GM20000 (cell line): Measurements from ENCODE around the gene CGB1.

Experiments used
- DNase-seq: peaks from one replicate; pipeline ENCODE4 v3.0.0; 2012; ENCODE audit warnings: low spot score
- TF ChIP-seq, protein P1 (sequence below): IDR thresholded peaks from 2 replicates; pipeline ENCODE4 v1.5.1; 2012; ENCODE audit warnings: mild to moderate bottlenecking, control low read depth; ENCODE audit errors: extremely low read depth, missing control alignments

The CGB1 gene

DNA sequence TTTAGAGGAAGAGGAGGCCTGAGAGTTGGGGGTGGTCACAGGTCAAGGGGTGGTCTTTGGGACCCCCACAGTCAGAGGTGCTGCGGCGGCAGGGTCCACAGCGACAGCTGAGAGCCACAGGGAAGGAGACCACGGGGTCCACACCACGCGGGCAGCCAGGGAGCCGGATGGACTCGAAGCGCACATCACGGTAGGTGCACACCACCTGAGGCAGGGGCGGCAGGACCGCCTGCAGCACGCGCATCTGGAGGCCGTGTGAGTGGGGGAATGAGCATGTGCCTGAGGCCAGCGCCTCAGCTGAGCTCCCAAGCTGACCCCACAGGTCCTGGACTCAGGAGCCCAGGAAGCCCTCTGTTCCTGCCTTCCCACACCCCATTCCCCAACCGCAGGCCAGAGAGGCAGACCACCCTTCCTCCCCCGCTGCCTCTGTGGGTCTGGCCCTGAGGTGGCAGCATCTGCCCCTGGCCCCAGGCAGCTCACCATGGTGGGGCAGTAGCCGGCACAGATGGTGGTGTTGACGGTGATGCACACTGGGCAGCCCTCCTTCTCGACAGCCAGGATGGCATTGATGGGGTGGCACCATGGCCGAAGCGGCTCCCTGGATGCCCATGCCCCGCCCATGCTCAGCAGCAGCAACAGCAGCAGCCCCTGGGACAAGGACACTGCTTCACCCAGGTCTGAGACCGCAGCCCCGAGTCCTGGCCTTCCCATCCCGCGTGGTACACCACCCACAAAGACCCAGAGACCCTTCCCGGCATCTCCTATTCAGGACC is 20.4 kb downstream of the CGB1 start:
- TF ChIP-seq, protein P1, sequence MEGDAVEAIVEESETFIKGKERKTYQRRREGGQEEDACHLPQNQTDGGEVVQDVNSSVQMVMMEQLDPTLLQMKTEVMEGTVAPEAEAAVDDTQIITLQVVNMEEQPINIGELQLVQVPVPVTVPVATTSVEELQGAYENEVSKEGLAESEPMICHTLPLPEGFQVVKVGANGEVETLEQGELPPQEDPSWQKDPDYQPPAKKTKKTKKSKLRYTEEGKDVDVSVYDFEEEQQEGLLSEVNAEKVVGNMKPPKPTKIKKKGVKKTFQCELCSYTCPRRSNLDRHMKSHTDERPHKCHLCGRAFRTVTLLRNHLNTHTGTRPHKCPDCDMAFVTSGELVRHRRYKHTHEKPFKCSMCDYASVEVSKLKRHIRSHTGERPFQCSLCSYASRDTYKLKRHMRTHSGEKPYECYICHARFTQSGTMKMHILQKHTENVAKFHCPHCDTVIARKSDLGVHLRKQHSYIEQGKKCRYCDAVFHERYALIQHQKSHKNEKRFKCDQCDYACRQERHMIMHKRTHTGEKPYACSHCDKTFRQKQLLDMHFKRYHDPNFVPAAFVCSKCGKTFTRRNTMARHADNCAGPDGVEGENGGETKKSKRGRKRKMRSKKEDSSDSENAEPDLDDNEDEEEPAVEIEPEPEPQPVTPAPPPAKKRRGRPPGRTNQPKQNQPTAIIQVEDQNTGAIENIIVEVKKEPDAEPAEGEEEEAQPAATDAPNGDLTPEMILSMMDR, result no peak
- DNase-seq, result no peak

DNA sequence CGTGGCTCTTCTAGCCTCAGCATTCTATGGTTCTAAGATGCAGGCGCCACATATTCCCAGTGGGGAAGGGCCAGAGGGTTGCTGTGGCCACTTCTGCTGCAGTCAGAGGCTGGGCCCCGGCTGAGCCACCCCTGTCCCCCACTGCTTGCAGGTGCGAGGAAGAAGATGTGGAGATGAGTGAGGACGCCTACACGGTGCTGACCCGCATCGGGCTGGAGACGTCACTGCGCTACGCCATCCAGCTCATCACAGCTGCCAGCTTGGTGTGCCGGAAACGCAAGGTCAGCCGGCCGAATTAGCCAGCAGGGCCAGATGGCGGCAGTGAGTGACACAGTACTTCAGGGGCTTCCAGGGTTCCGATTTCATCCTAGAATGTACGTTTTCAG is 21.8 kb downstream of the CGB1 start:
- TF ChIP-seq, protein P1, result no peak
- no peak for DNase-seq

DNA sequence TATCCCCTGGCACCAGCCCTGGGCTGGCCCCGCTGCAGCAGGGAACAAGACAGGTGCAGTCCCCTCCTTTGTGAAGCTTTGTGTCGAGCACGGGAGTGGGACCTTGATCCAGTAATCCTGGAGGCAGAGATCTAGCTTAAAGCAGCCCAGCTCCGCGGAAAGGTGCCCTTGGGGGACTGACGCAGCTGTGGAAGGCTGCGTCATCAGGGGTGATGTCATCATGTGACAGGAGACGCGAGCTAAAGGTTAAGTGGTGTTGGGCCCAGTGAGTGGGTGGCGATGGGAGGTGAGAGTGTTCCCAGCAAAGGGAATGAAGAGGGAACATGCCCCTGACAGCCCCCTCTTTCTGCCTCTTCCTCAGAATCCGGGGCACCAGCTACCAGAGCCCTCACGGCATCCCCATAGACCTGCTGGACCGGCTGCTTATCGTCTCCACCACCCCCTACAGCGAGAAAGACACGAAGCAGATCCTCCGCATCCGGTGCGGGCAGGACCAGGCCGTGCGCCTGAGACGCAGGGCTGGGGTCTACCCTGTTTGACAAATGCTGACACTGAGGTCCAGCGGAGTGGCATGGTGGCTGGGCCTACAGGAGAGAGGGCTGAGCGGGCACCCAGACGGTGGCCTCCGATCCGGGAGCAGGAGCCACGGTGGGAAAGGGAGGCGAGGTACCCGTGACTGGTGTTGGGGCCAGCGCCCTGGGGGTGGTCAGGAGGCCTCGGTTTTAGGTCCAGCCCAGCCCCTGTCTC is 22.4 kb downstream of the CGB1 start:
- DNase-seq, result no peak
- TF ChIP-seq, protein P1, result no peak

DNA sequence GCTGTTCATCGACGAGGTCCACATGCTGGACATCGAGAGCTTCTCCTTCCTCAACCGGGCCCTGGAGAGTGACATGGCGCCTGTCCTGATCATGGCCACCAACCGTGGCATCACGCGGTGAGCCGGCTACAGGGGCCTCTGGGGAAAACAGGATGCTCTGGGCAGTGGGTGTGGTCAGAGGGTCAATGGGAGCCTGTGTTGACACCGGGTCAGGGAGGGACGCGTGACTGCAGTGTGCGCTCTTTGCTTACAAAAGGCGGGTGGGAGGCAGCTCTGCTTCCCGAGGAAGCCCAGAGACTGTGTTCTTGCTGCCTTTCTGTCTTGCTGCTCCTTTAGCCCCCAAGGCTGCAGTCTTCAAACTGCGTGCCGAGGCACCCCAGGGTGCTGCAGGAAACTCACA is 25.5 kb downstream of the CGB1 start:
- no peak for DNase-seq
- TF ChIP-seq, protein P1, result no peak

DNA sequence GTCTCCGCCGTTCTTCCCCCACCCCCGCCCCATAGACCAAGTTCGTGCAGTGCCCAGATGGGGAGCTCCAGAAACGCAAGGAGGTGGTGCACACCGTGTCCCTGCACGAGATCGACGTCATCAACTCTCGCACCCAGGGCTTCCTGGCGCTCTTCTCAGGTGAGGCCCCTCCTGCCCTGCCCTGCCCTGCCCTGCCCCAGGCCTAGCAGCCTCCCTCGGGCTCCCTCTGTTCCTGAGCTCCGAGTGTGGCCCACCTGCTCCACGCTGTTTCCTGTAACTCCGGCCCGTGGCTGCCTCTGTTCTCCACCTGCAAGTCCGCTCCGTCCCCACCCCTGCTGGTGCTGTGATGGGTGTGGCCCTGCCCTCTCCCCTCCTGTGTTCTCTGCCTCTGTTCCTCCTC is 26.2 kb downstream of the CGB1 start:
- TF ChIP-seq, protein P1, result no peak
- DNase-seq, result no peak

DNA sequence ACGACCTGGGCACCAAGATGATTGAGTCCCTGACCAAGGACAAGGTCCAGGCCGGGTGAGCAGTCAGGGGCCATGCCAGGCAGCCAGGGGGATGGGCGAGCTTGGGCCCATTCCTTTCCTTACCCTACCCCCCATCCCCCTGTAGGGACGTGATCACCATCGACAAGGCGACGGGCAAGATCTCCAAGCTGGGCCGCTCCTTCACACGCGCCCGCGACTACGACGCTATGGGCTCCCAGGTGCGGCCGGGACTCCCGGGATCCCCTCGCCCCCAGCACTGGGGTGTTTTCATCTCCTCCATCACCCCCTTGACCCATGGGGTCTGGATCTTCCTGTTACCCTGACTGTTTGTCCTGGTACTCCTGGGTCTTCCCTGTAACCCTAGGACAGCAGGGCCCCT is 26.9 kb downstream of the CGB1 start:
- TF ChIP-seq, protein P1, result no peak
- no peak for DNase-seq

DNA sequence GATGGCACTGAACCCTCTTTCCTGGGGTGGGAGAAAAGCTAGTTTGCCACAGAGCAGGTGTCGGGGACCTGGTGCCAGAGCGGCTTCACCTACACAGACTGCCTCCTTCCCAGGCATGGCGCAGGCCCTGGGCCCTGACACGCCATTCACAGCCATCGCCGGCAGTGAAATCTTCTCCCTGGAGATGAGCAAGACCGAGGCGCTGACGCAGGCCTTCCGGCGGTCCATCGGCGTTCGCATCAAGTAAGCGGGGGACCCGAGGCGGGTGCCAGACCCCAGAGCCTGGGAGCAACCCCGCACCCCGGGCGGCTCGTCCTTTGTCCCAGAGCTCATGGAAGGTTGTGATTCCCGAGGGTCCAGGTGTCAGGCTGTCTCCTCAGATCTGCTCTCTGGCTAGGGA is 29.8 kb downstream of the CGB1 start:
- TF ChIP-seq, protein P1, result no peak

More for the DNA sequence above, 29.8 kb downstream of the CGB1 start:
- no peak for DNase-seq
